Naive thymus-derived CD4-positive, alpha-beta T cell (primary cell): Measurements from ENCODE around the gene CAPN9. TPM values are rescaled to one million over a fixed set of nuclear protein-coding genes. Genes with fewer than 3 reads are reported as not detected.
"Not testable (repeated sequence)": the region's sequence is repeated elsewhere in the genome, so short reads cannot be mapped to it uniquely, and the experiment has no call there.

Experiments
- ATAC-seq: fragments of 150-1000 bp; cut with Tn5 transposase; 2 replicates; pipeline ENCODE4 v1.10.0; 2021; ENCODE audit warnings: mild to moderate bottlenecking, moderate library complexity
- CTCF ChIA-PET: fragments of 350-600 bp; sonication (Branson Sonifier 250); formaldehyde crosslinking; loops from one replicate; lab custom pipeline; 2021; ENCODE audit warnings: antibody characterized with exemption; lab: Charles Lee
- POLR2A ChIA-PET: fragments of 350-600 bp; sonication (Branson Sonifier 250); formaldehyde crosslinking; loops from one replicate; lab custom pipeline; 2021; ENCODE audit warnings: antibody characterized with exemption, inconsistent platforms; lab: Charles Lee
- DNase-seq, 9 donors: peaks; one replicate each; pipeline versions ENCODE4 v3.0.0 to v3.0.0-alpha.2; 2020 to 2022; ENCODE audit warnings: mixed read lengths in 1 of 9
- H3K27ac ChIP-seq: one replicate; pipeline ENCODE4 v1.7.0; 2013; ENCODE audit warnings: mild to moderate bottlenecking, low read depth, low read length, moderate library complexity
- H3K27me3 ChIP-seq, 2 donors: one replicate each; pipeline ENCODE4 v1.7.0; 2013; ENCODE audit warnings: low read length in 2 of 2, mild to moderate bottlenecking in 2 of 2, moderate library complexity in 2 of 2; ENCODE audit not compliant: control insufficient read depth in 2 of 2, insufficient read depth in 2 of 2
- H3K36me3 ChIP-seq, 3 experiments: 1 replicate in 2 of 3; 2 replicates in 1 of 3; pipeline ENCODE4 v1.7.0; 2013; ENCODE audit warnings: low read length in 3 of 3, mild to moderate bottlenecking in 3 of 3, moderate library complexity in 1 of 3; ENCODE audit not compliant: insufficient read depth in 3 of 3, control insufficient read depth in 2 of 3
- H3K4me1 ChIP-seq, 2 donors: one replicate each; pipeline ENCODE4 v1.7.0; 2013; ENCODE audit warnings: low read length in 2 of 2, mild to moderate bottlenecking in 2 of 2, moderate library complexity in 1 of 2; ENCODE audit not compliant: control insufficient read depth in 2 of 2, insufficient read depth in 2 of 2
- H3K4me3 ChIP-seq: 2 replicates; pipeline ENCODE4 v1.7.0; 2013; ENCODE audit warnings: mild to moderate bottlenecking, low read length
- H3K9me3 ChIP-seq, 3 experiments: 1 replicate in 2 of 3; 2 replicates in 1 of 3; pipeline ENCODE4 v1.7.0; 2013; ENCODE audit warnings: low read length in 3 of 3; ENCODE audit not compliant: control insufficient read depth in 2 of 3
- H3K27ac Mint-ChIP-seq, 9 donors: one replicate each; pipeline ENCODE4 v1.8.0; 2020 to 2022; ENCODE audit warnings: mixed read lengths in 9 of 9, mild to moderate bottlenecking in 8 of 9, moderate library complexity in 5 of 9, inconsistent platforms in 2 of 9
- H3K27me3 Mint-ChIP-seq, 5 donors: one replicate each; pipeline ENCODE4 v1.8.0; 2021 to 2022; ENCODE audit warnings: mixed read lengths in 5 of 5, mild to moderate bottlenecking in 1 of 5
- H3K36me3 Mint-ChIP-seq, 5 donors: one replicate each; pipeline ENCODE4 v1.8.0; 2020 to 2022; ENCODE audit warnings: mixed read lengths in 5 of 5, mild to moderate bottlenecking in 3 of 5, inconsistent platforms in 1 of 5
- H3K4me1 Mint-ChIP-seq, 7 donors: one replicate each; pipeline ENCODE4 v1.8.0; 2020 to 2022; ENCODE audit warnings: mixed read lengths in 7 of 7, mild to moderate bottlenecking in 3 of 7, inconsistent platforms in 1 of 7
- H3K4me3 Mint-ChIP-seq, 10 donors: one replicate each; pipeline ENCODE4 v1.8.0; 2020 to 2022; ENCODE audit warnings: mild to moderate bottlenecking in 10 of 10, mixed read lengths in 10 of 10, moderate library complexity in 6 of 10, inconsistent platforms in 2 of 10
- H3K9me3 Mint-ChIP-seq, 11 donors: one replicate each; pipeline ENCODE4 v1.8.0; 2020 to 2022; ENCODE audit warnings: mixed read lengths in 11 of 11, mild to moderate bottlenecking in 4 of 11, inconsistent platforms in 1 of 11, moderate library complexity in 1 of 11
- intact Hi-C, 2 donors: fragments of 100-400 bp; cut with micrococcal nuclease; formaldehyde crosslinking; loops; one replicate each; pipeline ENCODE4 v1.15.1; 2023
- polyA plus RNA-seq, 2 donors: library from polyadenylated mRNA; unstranded; fragments of 300-500 nt; fragmentation: Illumina TruSeq; gene quantifications; one replicate each; pipeline ENCODE4 v1.2.3, GENCODE V29; 2021
- total RNA-seq, 6 experiments: library from RNA in 5 of 6; stranded (reverse) in 5 of 6; gene quantifications; 1 replicate in 5 of 6; 2 replicates in 1 of 6; pipeline ENCODE4 v1.2.3 and lab custom pipeline; 2021 to 2026

CAPN9 gene
- total and polyA plus RNA-seq, 7 experiments from 2014 or later: 0.12 TPM; not detected in 6

GRCh38 chr1:230759369-230760065 lies 12.3 kb downstream of the CAPN9 start:
- Histone ChIP-seq H3K4me1 (no peaks in the 10 kb centered on the region), H3K4me3 (no peak overlapping the region), H3K9me3 (peaks cover 0 to 5% (median 0%) of the 10 kb centered on the region in 3 experiments), H3K27me3 (no peaks in the 10 kb centered on the region), H3K27ac (no peak overlapping the region), H3K36me3 (no peaks in the 10 kb centered on the region)
- ChIA-PET CTCF (no interaction called here), POLR2A (no interaction called here)
- H3K4me3 Mint-ChIP-seq: no peak overlapping the region
- H3K4me1 Mint-ChIP-seq: peaks cover 0 to 5% (median 0%) of the 10 kb centered on the region in 7 donors
- intact Hi-C loops: no loop called here
- H3K27me3 Mint-ChIP-seq: peaks cover 6 to 29% (median 20%) of the 10 kb centered on the region in 5 donors
- peak overlapping the region in 1 of 9 donors; percentile 41 for H3K27ac Mint-ChIP-seq
- no peak for ATAC-seq
- H3K36me3 Mint-ChIP-seq: peaks cover 0 to 4% (median 0%) of the 10 kb centered on the region in 5 donors
- peaks cover 0 to 3% (median 0%) of the 10 kb centered on the region in 11 donors for H3K9me3 Mint-ChIP-seq
- no peak for DNase-seq

DNA sequence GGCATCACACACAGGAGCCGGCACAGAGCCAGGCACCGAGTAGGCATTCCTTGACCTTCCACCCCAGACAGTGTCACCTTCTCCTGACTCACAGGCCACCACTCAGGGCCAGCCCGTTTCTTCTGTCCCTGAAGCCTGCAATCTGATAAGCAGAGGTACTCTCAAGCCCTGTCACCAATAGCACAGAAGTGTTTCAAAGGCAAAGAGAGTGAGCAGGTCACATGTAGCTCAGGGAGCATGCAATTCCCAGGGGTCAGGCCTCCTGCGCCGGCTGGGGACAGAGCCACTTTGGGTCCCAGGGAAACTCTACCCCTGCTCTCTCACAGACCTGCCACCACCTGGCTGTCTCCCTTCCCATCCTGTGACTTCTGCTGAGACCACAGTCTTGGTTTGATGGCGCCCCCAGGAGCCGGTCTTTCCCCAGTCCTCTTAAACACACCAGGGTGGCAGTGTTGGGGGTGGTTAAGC lies 13.2 kb downstream of the CAPN9 start:
- intact Hi-C loops: no loop called here
- no peaks in the 10 kb centered on the region for H3K4me1 ChIP-seq
- ChIA-PET POLR2A (no interaction called here), CTCF (no interaction called here)
- H3K9me3 ChIP-seq: peaks cover 0 to 5% (median 0%) of the 10 kb centered on the region in 3 experiments
- H3K27me3 ChIP-seq: no peaks in the 10 kb centered on the region
- no peaks in the 10 kb centered on the region for H3K36me3 ChIP-seq
- Mint-ChIP-seq H3K4me1 (peaks cover 0 to 5% (median 0%) of the 10 kb centered on the region in 7 donors), H3K27me3 (peaks cover 6 to 28% (median 20%) of the 10 kb centered on the region in 5 donors), H3K27ac (no peak overlapping the region), H3K9me3 (peaks cover 0 to 3% (median 0%) of the 10 kb centered on the region in 11 donors), H3K4me3 (no peak overlapping the region), H3K36me3 (peaks cover 0 to 4% (median 0%) of the 10 kb centered on the region in 5 donors)
- no peak for ATAC-seq
- DNase-seq: no peak
- H3K27ac ChIP-seq: no peak overlapping the region
- no peak overlapping the region for H3K4me3 ChIP-seq

GRCh38 chr1:230761443-230762167 lies 14.4 kb downstream of the CAPN9 start:
- H3K9me3 ChIP-seq: peaks cover 0 to 5% (median 0%) of the 10 kb centered on the region in 3 experiments
- no peak overlapping the region for H3K27ac ChIP-seq
- Mint-ChIP-seq H3K36me3 (peaks cover 0 to 4% (median 0%) of the 10 kb centered on the region in 5 donors), H3K27me3 (peaks cover 2 to 23% (median 14%) of the 10 kb centered on the region in 5 donors), H3K4me1 (peaks cover 0 to 5% (median 0%) of the 10 kb centered on the region in 7 donors), H3K4me3 (no peak overlapping the region), H3K27ac (no peak overlapping the region), H3K9me3 (peaks cover 0 to 3% (median 0%) of the 10 kb centered on the region in 11 donors)
- no peaks in the 10 kb centered on the region for H3K27me3 ChIP-seq
- no peak overlapping the region for H3K4me3 ChIP-seq
- DNase-seq: no peak
- no peaks in the 10 kb centered on the region for H3K36me3 ChIP-seq
- intact Hi-C loops: no loop called here
- H3K4me1 ChIP-seq: no peaks in the 10 kb centered on the region
- ChIA-PET CTCF (no interaction called here), POLR2A (no interaction called here)
- ATAC-seq: no peak

GRCh38 chr1:230763927-230764591 lies 16.9 kb downstream of the CAPN9 start:
- no peak overlapping the region for H3K4me3 Mint-ChIP-seq
- Histone ChIP-seq H3K36me3 (no peaks in the 10 kb centered on the region), H3K4me3 (no peak overlapping the region), H3K4me1 (no peaks in the 10 kb centered on the region), H3K27me3 (no peaks in the 10 kb centered on the region), H3K9me3 (peaks cover 0 to 5% (median 0%) of the 10 kb centered on the region in 3 experiments), H3K27ac (no peak overlapping the region)
- H3K27me3 Mint-ChIP-seq: peaks cover under 1 to 18% (median 14%) of the 10 kb centered on the region in 5 donors
- DNase-seq: no peak
- no peak overlapping the region for H3K27ac Mint-ChIP-seq
- no peak for ATAC-seq
- peaks cover 0 to 5% (median 0%) of the 10 kb centered on the region in 11 donors for H3K9me3 Mint-ChIP-seq
- intact Hi-C loops: no loop called here
- ChIA-PET POLR2A (no interaction called here), CTCF (no interaction called here)
- H3K4me1 Mint-ChIP-seq: peaks cover 0 to 5% (median 0%) of the 10 kb centered on the region in 7 donors
- peaks cover 0 to 4% (median 0%) of the 10 kb centered on the region in 5 donors for H3K36me3 Mint-ChIP-seq

DNA sequence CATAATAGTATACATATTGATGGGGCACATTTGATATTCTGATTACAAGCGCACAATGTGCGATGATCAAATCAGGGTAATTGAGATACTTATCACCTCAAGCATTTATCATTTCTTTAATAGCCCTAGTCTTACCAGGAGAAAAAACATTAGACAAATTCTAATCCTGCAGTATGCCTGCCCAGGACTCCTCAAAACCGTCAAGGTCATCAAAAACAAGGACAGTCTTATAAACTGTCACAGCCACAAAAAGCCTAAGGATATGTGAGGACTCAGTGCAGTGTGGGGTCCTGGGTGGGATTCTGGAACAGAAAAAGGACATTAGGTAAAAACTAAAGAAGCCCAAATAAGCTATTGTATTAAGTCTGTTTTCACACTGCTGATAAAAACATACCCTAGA lies 19.1 kb downstream of the CAPN9 start:
- ATAC-seq: no peak
- H3K4me3 ChIP-seq: no peak overlapping the region
- Mint-ChIP-seq H3K27ac (no peak overlapping the region), H3K4me3 (no peak overlapping the region), H3K27me3 (peaks cover 0 to 14% (median 11%) of the 10 kb centered on the region in 5 donors), H3K36me3 (peaks cover 0 to 4% (median 0%) of the 10 kb centered on the region in 5 donors), H3K9me3 (peaks cover 0 to 7% (median 0%) of the 10 kb centered on the region in 11 donors), H3K4me1 (peaks cover 0 to 4% (median 0%) of the 10 kb centered on the region in 7 donors)
- H3K36me3 ChIP-seq: no peaks in the 10 kb centered on the region
- H3K27me3 ChIP-seq: no peaks in the 10 kb centered on the region
- intact Hi-C loops: no loop called here
- no peak for DNase-seq
- ChIA-PET POLR2A (no interaction called here), CTCF (no interaction called here)
- peaks cover 0 to 5% (median 0%) of the 10 kb centered on the region in 3 experiments for H3K9me3 ChIP-seq
- no peak overlapping the region for H3K27ac ChIP-seq
- H3K4me1 ChIP-seq: no peaks in the 10 kb centered on the region

GRCh38 chr1:230767859-230768612 lies 20.8 kb downstream of the CAPN9 start:
- H3K4me3 ChIP-seq, H3K36me3 Mint-ChIP-seq, H3K4me1 Mint-ChIP-seq, H3K9me3 Mint-ChIP-seq, H3K4me3 Mint-ChIP-seq, H3K9me3 ChIP-seq, H3K36me3 ChIP-seq, ATAC-seq, POLR2A ChIA-PET, intact Hi-C loops, H3K27me3 ChIP-seq, H3K4me1 ChIP-seq, H3K27me3 Mint-ChIP-seq, H3K27ac ChIP-seq, DNase-seq, CTCF ChIA-PET, H3K27ac Mint-ChIP-seq: not testable (repeated sequence)
